GM12873 (cell line): ENCODE data around the gene EOMES.

Experiments used
- TF ChIP-seq, protein P1 (sequence below): IDR thresholded peaks from 2 replicates; pipeline ENCODE4 v1.5.1; 2012; ENCODE audit warnings: low read depth, mild to moderate bottlenecking, moderate library complexity, low read length, control low read depth; ENCODE audit not compliant: insufficient read depth; ENCODE audit errors: missing control alignments

The EOMES gene

DNA sequence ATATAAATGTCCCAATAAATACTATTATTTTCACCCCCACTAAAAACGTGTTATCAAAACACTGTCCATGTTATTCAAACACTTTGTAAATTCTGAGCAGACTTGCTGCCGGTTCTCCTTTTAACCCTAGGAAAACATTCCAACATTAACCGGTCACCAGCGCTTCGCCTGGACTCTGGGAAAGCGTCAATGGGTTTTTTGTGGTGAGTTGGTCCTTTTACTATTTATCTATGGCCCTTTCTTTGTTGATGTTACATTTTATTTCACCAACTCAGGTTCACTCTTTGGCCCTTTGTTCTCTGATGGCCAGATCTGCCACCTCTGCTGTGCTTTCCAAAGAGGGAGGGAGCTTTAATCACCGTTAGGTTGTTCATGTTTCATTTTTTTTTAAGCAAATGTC lies 4.1 kb upstream of the EOMES start:
- TF ChIP-seq, protein P1, sequence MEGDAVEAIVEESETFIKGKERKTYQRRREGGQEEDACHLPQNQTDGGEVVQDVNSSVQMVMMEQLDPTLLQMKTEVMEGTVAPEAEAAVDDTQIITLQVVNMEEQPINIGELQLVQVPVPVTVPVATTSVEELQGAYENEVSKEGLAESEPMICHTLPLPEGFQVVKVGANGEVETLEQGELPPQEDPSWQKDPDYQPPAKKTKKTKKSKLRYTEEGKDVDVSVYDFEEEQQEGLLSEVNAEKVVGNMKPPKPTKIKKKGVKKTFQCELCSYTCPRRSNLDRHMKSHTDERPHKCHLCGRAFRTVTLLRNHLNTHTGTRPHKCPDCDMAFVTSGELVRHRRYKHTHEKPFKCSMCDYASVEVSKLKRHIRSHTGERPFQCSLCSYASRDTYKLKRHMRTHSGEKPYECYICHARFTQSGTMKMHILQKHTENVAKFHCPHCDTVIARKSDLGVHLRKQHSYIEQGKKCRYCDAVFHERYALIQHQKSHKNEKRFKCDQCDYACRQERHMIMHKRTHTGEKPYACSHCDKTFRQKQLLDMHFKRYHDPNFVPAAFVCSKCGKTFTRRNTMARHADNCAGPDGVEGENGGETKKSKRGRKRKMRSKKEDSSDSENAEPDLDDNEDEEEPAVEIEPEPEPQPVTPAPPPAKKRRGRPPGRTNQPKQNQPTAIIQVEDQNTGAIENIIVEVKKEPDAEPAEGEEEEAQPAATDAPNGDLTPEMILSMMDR = no peak

DNA sequence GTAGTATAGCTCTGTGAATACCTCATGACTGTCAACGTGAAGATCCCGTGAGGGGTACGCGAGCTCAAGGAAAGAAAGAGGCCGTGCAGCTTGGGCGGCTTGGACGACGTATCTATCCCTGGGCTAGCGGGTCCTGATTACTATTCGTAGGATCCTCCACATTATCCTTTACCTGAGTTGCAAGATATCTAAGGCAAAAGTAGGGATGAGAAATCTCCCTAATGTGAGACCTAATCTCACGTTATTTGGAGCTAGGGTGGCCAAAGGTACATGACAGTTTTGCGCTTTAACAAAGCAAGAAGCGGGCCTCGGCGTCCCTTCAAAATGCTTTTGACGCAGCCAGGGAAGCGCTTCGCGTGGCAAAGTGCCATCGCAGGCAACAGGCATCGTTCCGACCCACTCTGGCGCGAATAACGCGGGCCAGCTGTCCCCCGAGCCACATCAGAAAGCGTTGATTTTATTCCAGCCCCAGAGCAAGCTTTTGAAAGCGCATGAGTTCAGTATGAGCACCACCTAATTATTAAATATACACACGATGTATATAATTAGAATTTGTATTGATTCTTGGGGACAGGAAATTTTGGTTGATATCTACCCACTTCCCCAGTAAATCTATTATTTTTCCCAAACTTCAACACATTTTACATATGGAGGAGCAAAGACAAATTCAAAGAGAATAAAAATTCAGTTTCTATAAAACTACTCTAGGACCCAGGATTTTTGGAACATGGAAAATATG lies 2.5 kb upstream of the EOMES start:
- TF ChIP-seq, protein P1 = no peak

DNA sequence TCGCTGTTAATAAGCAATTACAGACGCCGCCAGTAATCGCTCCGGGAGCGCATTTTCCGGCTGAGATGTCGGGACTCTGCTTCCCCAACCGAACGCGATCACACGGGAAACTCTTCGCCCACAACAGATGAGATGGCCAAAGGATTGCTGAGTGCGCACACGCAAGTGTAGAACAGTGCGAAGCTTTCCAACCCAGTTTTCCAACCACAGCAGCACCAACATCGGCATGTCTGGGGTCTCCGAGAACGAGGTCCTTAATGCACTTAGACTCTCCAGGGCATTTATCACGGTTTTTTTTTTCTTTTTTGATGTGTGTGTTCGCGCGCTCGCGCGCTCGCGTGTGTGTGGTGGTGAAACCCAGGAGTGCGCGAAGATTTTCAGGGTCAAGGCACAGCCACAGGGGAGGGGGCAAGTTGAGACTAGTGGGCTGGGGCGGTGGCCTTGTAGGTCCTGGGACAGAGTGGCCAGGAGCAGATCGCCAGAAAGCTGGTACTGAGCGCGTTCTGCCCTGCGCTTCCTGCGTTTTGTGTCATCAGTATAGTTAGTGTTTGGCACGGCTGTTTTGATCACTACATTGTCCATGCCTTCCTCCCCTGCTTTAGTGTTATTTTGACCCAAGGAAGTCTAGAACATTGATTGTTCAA lies 1.8 kb upstream of the EOMES start:
- TF ChIP-seq, protein P1 = no peak

DNA sequence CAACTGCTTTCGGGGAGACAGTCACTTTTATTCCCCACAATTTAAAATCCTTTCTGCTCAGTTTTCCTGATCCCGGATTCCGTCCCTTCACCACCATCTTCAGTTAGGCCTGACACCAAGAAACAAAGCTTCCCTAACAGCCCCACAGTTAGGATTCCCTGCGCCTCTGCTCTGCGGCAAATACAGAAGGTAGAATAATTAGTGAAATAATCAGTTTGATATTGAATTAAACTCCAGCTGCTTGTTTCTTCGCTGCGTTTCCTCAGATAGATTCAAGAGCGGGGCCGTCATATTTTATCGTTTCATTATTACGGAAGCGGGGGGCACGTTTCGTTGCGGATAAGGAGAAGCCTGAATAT lies 1.3 kb upstream of the EOMES start:
- TF ChIP-seq, protein P1 = no peak

DNA sequence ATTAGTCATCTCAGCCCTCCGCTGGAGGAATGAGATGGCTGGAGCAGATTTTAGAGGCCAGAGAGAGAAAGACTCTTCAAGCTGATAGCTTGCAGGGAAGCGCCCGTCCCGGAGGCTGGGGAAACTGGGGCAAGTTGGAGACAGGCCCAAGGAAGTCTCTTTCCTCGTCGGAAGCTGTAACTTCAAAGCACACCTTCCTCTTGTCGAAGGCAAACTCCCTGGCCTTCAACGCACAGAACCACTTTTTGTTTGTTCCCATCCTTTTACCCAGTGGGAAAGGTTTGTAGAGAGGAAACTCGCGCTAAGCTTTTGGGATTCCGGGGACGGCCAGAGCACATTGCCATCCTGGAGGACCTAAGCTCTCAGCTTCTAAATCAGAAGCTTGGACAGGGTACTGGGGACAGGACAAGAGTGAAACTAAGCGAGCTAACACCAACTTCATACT lies 900 bp upstream of the EOMES start:
- TF ChIP-seq, protein P1 = no peak

DNA sequence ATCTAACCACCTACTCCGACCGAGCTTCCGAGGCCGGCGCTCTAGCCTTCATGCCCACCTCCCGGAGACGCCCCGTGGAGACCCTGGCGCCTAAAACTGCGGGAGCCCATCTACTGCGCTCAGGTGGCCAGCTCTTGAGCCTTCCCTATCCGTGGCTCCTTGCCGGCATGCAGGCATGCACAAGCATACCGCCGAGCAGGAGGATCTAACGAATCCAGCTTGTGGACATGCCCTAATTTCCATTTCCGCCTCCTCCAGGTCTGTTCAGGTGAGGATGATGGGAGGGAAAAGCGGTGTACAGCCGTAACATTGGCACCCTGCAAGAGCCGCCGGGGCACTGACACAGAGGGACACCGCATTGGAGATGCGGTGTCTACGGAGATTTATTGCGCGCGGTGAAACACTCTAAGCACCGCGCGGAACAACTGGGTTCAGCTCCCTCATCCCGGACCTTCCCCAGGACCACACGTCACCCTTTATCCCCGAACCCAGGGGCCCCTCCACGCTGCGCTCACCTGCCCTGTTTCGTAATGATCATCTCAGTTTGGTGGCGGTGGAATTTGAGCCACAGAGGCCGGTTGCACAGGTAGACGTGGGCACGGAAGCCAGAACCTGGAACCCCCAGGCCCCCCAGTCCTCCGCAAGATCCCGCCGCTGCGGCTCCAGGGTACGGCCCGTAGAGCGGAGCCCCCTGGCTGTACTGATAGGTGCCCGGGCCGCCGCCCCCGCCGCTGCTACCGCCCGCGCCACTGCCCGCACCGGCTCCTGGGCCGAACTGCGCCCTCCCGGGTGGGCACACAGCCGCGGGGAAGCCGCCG lies 1.0 kb downstream of the EOMES start:
- TF ChIP-seq, protein P1 = no peak
